T-helper 1 cell (primary cell): ENCODE measurements around the gene ZNF646.
A peak's percentile ranks its signal among the peaks of the same experiment; 100 is the strongest.

Experiments used
- DNase-seq, 5 donors: peaks; one replicate each; pipeline ENCODE4 v3.0.0-alpha.2; 2012 to 2020
- total RNA-seq, 4 donors: gene quantifications; one replicate each; lab custom pipeline; 2026; lab: John Stamatoyannopoulos, UW

ZNF646 gene
- total RNA-seq = 52.6 to 87.5 (median 75.8) reads per million in 4 donors

GRCh38 chr16:31073970-31074813, at the start of gene ZNF646, which contains the start of gene ZNF668:
TSS of gene ZNF646 (plus strand) at chr16:31074422. CDS start at chr16:31076325, 1,903 bp downstream.
TSS of gene ZNF668 (minus strand) at chr16:31074240. CDS start at chr16:31064459, 9,781 bp downstream.
- DNase-seq = peak; percentile 98 to 99 (median 98)

GRCh38 chr16:31025339-31025738, 48.9 kb upstream of the ZNF646 start:
- no peak for DNase-seq

GRCh38 chr16:31029272-31029671, 45.0 kb upstream of the ZNF646 start:
- DNase-seq = no peak

- DNase-seq = no peak
These were observed 42.9 kb upstream of the ZNF646 start for GRCh38 chr16:31031276-31031675.

- DNase-seq = peak; percentile 97 to 99 (median 98)
These were observed 41.2 kb upstream of the ZNF646 start, which contains the start of gene STX4 for GRCh38 chr16:31032736-31033708. TSS of gene STX4 (plus strand) at chr16:31033558. CDS start at chr16:31033806, 248 bp downstream.

- peak; percentile 77 to 84 (median 84) for DNase-seq
These were observed 40.3 kb upstream of the ZNF646 start for GRCh38 chr16:31033709-31034492.

GRCh38 chr16:31036691-31037090, 37.5 kb upstream of the ZNF646 start:
- DNase-seq = no peak

- no peak for DNase-seq
These were observed 35.2 kb upstream of the ZNF646 start for GRCh38 chr16:31038993-31039392.

GRCh38 chr16:31042866-31043265, 31.4 kb upstream of the ZNF646 start:
- DNase-seq = no peak

- no peak for DNase-seq
These were observed 30.9 kb upstream of the ZNF646 start for GRCh38 chr16:31043352-31043751.

- DNase-seq = no peak
These were observed 30.2 kb upstream of the ZNF646 start for GRCh38 chr16:31043898-31044481.

- no peak for DNase-seq
These were observed 23.8 kb upstream of the ZNF646 start for GRCh38 chr16:31050280-31051030.

- no peak for DNase-seq
These were observed 22.1 kb upstream of the ZNF646 start for GRCh38 chr16:31052114-31052513.

GRCh38 chr16:31055613-31056012, 18.6 kb upstream of the ZNF646 start:
- no peak for DNase-seq

GRCh38 chr16:31061126-31061812, 13.0 kb upstream of the ZNF646 start:
- no peak for DNase-seq

GRCh38 chr16:31061813-31062440, 12.3 kb upstream of the ZNF646 start:
- DNase-seq = no peak

GRCh38 chr16:31063495-31063842, 10.8 kb upstream of the ZNF646 start:
- DNase-seq = no peak

GRCh38 chr16:31063843-31064611, 10.2 kb upstream of the ZNF646 start:
- DNase-seq = peak in 1 of 5 donors; percentile 53

- DNase-seq = no peak
These were observed 9.2 kb upstream of the ZNF646 start for GRCh38 chr16:31064882-31065461.
